Panc1 (cell line): ENCODE data around the gene CFAP45. TPM values are rescaled to one million over a fixed set of nuclear protein-coding genes. Genes with fewer than 3 reads are reported as not detected.

Experiments used
- ATAC-seq: fragments of 200-7000 bp; cut with Tn5 transposase; 2 replicates; pipeline ENCODE4 v1.9.1; 2020; ENCODE audit warnings: mild to moderate bottlenecking, moderate library complexity
- BruUV-seq: library from RNA; stranded (reverse); fragments of 400-500 nt; replicated peaks from 2 replicates; lab custom pipeline; 2021; lab: Mats Ljungman, UMichigan
- CTCF ChIA-PET: fragments of 300-600 bp; sonication (Branson Sonifier 250); formaldehyde crosslinking; loops from one replicate; lab custom pipeline; 2022; ENCODE audit warnings: antibody characterized with exemption; lab: Charles Lee
- POLR2A ChIA-PET: fragments of 300-600 bp; sonication (Branson Sonifier 250); formaldehyde crosslinking; loops from one replicate; lab custom pipeline; 2022; ENCODE audit warnings: antibody characterized with exemption; lab: Charles Lee
- DNase-seq: peaks from one replicate; pipeline ENCODE4 v3.0.0-alpha.2; 2010; ENCODE audit warnings: low read depth, low spot score
- H3K27ac ChIP-seq: 2 replicates; pipeline ENCODE4 v1.5.1; 2011; ENCODE audit warnings: mild to moderate bottlenecking, low read length, inconsistent platforms
- H3K27me3 ChIP-seq: fragments of 200-500 bp; sonication (Bioruptor generic); 2 replicates; pipeline ENCODE4 v1.6.0; 2014; ENCODE audit warnings: low read length, inconsistent platforms; ENCODE audit not compliant: control insufficient read depth, insufficient read depth
- H3K36me3 ChIP-seq: fragments of 200-500 bp; sonication (Bioruptor generic); 2 replicates; pipeline ENCODE4 v1.5.1; 2014; ENCODE audit warnings: inconsistent platforms, mild to moderate bottlenecking, low read length, moderate library complexity; ENCODE audit not compliant: control insufficient read depth, insufficient read depth
- H3K4me1 ChIP-seq: 2 replicates; pipeline ENCODE4 v1.5.1; 2011; ENCODE audit warnings: inconsistent platforms, mild to moderate bottlenecking, low read length, moderate library complexity; ENCODE audit not compliant: control insufficient read depth, insufficient read depth
- H3K4me3 ChIP-seq, 2 experiments: 2 replicates each; pipeline ENCODE4 v1.5.1; 2011 to 2012; ENCODE audit warnings: low read depth in 2 of 2, low read length in 2 of 2, mild to moderate bottlenecking in 2 of 2, inconsistent platforms in 1 of 2, moderate library complexity in 1 of 2
- H3K9me3 ChIP-seq: fragments of 200-500 bp; sonication (Bioruptor generic); 2 replicates; pipeline ENCODE4 v1.5.1; 2014; ENCODE audit warnings: low read depth, mild to moderate bottlenecking, inconsistent platforms, low read length, moderate library complexity; ENCODE audit not compliant: control insufficient read depth, insufficient read depth
- CTCF ChIP-seq: fragments of 450-650 bp; IDR thresholded peaks from 2 replicates; pipeline ENCODE4 v1.5.1; 2017; ENCODE audit warnings: mild to moderate bottlenecking
- POLR2AphosphoS5 ChIP-seq: IDR thresholded peaks from 2 replicates; pipeline ENCODE4 v1.6.1; 2012; ENCODE audit warnings: mild to moderate bottlenecking, low read depth, low read length, moderate library complexity
- SIN3A ChIP-seq: IDR thresholded peaks from 2 replicates; pipeline ENCODE4 v1.6.1; 2012; ENCODE audit warnings: low read depth, mild to moderate bottlenecking, low read length, moderate library complexity, borderline replicate concordance; ENCODE audit not compliant: insufficient read depth
- TCF7L2 ChIP-seq: IDR thresholded peaks from 2 replicates; pipeline ENCODE4 v1.6.1; 2011; ENCODE audit warnings: mild to moderate bottlenecking, low read depth, low read length, inconsistent platforms
- in situ Hi-C: cut with HindIII; loops from 2 replicates; pipeline ENCODE4 v1.10.0; 2016; ENCODE audit warnings: low sequenced_read_pairs, low pct_unique_long_range_greater_than_20kb
- intact Hi-C: fragments of 100-400 bp; cut with micrococcal nuclease; formaldehyde crosslinking; loops from one replicate; pipeline ENCODE4 v1.10.0; 2022; ENCODE audit not compliant: unreplicated experiment
- total RNA-seq: library from RNA; stranded (reverse); gene quantifications from one replicate; pipeline ENCODE4 v1.2.1, GENCODE V29; 2021; ENCODE audit not compliant: unreplicated experiment
- TF ChIP-seq, protein P1 (sequence below), 2 experiments: IDR thresholded peaks; 2 replicates each; pipeline ENCODE4 v1.6.1; 2011 to 2012; ENCODE audit warnings: low read depth in 2 of 2, control low read depth in 1 of 2, low read length in 1 of 2, mild to moderate bottlenecking in 1 of 2, moderate library complexity in 1 of 2; ENCODE audit not compliant: insufficient read depth in 1 of 2

CFAP45 gene
- total RNA-seq, 1 experiment from 2014 or later, result 1.6 TPM

DNA sequence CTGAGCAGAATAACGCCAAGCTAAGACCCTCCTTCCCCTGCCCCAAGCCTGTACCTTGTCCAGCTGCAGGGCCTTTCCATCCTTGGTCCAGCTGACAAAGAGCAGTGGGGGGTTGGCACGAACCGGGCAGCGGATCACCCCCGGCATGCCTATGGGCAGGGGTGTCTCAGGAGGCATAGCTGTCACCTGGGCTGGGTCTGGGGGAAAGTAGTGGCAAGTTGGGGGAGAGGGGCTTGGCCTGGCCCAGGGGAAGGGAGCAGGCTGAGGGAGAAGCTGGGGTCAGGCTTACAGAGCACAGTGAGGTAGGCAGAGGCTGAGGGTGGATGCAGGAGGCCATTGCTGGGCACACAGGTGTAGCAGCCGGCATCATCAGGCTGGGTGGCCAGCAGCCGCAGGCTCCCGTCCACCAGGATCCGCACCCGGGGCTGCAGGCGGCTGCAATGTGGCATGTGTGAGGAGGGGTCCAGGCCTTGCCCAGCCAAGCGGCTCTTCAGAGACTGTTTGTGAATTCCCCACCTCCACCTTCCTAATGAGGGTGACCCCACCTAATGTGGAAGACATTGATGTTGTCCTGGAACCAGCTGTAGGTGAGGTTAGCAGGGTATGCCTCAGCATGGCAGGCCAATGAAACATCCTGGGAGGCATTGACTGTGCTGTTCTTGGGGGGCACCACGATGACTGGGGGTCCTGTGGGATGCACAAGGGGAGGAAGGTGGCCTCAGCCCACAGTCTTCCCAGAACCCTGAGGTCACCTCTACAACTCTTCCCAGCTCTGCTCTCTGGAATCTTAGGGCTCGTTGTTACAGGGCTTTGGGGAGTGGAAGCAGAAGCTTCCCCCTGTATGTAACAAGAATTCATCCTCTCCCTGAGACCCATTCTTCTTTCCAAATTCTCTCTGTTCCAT is 34.4 kb upstream of the CFAP45 start:
- no peaks in the 10 kb centered on the region for H3K36me3 ChIP-seq
- no TSS peak for BruUV-seq

GRCh38 chr1:159933347-159933746 is 33.4 kb upstream of the CFAP45 start:
- Histone ChIP-seq H3K4me3 (no peak overlapping the region), H3K27me3 (no peaks in the 10 kb centered on the region), H3K4me1 (peaks cover 17% of the 10 kb centered on the region), H3K36me3 (no peaks in the 10 kb centered on the region), H3K9me3 (no peaks in the 10 kb centered on the region), H3K27ac (no peak overlapping the region)
- TF ChIP-seq POLR2AphosphoS5 (no peak), CTCF (no peak), TCF7L2 (no peak), SIN3A (no peak)
- TF ChIP-seq, protein P1, sequence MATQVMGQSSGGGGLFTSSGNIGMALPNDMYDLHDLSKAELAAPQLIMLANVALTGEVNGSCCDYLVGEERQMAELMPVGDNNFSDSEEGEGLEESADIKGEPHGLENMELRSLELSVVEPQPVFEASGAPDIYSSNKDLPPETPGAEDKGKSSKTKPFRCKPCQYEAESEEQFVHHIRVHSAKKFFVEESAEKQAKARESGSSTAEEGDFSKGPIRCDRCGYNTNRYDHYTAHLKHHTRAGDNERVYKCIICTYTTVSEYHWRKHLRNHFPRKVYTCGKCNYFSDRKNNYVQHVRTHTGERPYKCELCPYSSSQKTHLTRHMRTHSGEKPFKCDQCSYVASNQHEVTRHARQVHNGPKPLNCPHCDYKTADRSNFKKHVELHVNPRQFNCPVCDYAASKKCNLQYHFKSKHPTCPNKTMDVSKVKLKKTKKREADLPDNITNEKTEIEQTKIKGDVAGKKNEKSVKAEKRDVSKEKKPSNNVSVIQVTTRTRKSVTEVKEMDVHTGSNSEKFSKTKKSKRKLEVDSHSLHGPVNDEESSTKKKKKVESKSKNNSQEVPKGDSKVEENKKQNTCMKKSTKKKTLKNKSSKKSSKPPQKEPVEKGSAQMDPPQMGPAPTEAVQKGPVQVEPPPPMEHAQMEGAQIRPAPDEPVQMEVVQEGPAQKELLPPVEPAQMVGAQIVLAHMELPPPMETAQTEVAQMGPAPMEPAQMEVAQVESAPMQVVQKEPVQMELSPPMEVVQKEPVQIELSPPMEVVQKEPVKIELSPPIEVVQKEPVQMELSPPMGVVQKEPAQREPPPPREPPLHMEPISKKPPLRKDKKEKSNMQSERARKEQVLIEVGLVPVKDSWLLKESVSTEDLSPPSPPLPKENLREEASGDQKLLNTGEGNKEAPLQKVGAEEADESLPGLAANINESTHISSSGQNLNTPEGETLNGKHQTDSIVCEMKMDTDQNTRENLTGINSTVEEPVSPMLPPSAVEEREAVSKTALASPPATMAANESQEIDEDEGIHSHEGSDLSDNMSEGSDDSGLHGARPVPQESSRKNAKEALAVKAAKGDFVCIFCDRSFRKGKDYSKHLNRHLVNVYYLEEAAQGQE (IDR thresholded peaks at IDR 0.05; ENCODE audit: insufficient read depth in 1 of 2, low read depth in 2 of 2, low read length in 1 of 2), result no peak
- ChIA-PET POLR2A (no interaction called here), CTCF (interaction anchor here (0.9 kb wide), 1 partner anchor 74 kb away, joined by 6 read pairs; no protein-coding TSS in a partner anchor)
- intact Hi-C loops, result no loop called here
- in situ Hi-C loops, result no loop called here
- no TSS peak for BruUV-seq
- no peak for ATAC-seq
- no peak for DNase-seq

More for the DNA sequence above, 34.4 kb upstream of the CFAP45 start:
- intact Hi-C loops, result no loop called here
- no peak for ATAC-seq
- no peaks in the 10 kb centered on the region for H3K9me3 ChIP-seq
- H3K4me1 ChIP-seq, result peaks cover 17% of the 10 kb centered on the region
- in situ Hi-C loops, result no loop called here
- H3K27ac ChIP-seq, result no peak overlapping the region
- ChIA-PET CTCF (interaction anchor here (0.9 to 1.7 kb wide), 2 partner anchors 71 to 72 kb away, joined by 4 to 5 read pairs; no protein-coding TSS in a partner anchor), POLR2A (no interaction called here)
- no peak for TF ChIP-seq SIN3A
- TF ChIP-seq CTCF, result no peak
- TF ChIP-seq POLR2AphosphoS5, result no peak
- TF ChIP-seq, protein P1 (IDR thresholded peaks at IDR 0.05; ENCODE audit: insufficient read depth in 1 of 2, low read depth in 2 of 2, low read length in 1 of 2), result no peak
- no peak for TF ChIP-seq TCF7L2
- H3K4me3 ChIP-seq, result no peak overlapping the region
- no peaks in the 10 kb centered on the region for H3K27me3 ChIP-seq
- DNase-seq, result no peak
